H1 (cell line): ENCODE results near the gene TEX47. TPM values are rescaled to one million over a fixed set of nuclear protein-coding genes. Genes with fewer than 3 reads are reported as not detected.

Experiments used
- CTCF ChIA-PET: fragments of 300-600 bp; sonication (Branson Sonifier 250); formaldehyde crosslinking; loops from one replicate; lab custom pipeline; 2021; ENCODE audit not compliant: partially characterized antibody; lab: Charles Lee
- POLR2A ChIA-PET: fragments of 300-600 bp; sonication (Branson Sonifier 250); formaldehyde crosslinking; loops from one replicate; lab custom pipeline; 2021; ENCODE audit warnings: inconsistent platforms; ENCODE audit not compliant: partially characterized antibody; lab: Charles Lee
- DNase-seq, 2 experiments: peaks; one replicate each; pipeline versions ENCODE4 v3.0.0 to v3.0.0-alpha.2; 2010 to 2022; ENCODE audit warnings: low spot score in 2 of 2, low read depth in 1 of 2, mixed read lengths in 1 of 2
- FAIRE-seq: peaks from 2 replicates; lab custom pipeline; 2011; peaks lifted over from hg19 to GRCh38; lab: Jason Lieb, UNC
- H2AFZ ChIP-seq: 2 replicates; pipeline ENCODE4 v1.8.1; 2012; ENCODE audit warnings: low read length, inconsistent platforms
- H2AK5ac ChIP-seq: 2 replicates; pipeline ENCODE4 v1.6.1; 2013; ENCODE audit warnings: low read depth, low read length
- H2BK120ac ChIP-seq: replicated peaks from 2 replicates; pipeline ENCODE3; 2013; ENCODE audit warnings: low read depth, low read length, inconsistent platforms
- H2BK12ac ChIP-seq: 2 replicates; pipeline ENCODE4 v1.6.1; 2013; ENCODE audit warnings: low read depth, low read length
- H2BK15ac ChIP-seq: 2 replicates; pipeline ENCODE4 v1.6.1; 2013; ENCODE audit warnings: low read length
- H2BK20ac ChIP-seq: 2 replicates; pipeline ENCODE4 v1.6.1; 2013; ENCODE audit warnings: low read length
- H2BK5ac ChIP-seq: 2 replicates; pipeline ENCODE4 v1.6.1; 2013; ENCODE audit warnings: low read depth, low read length
- H3K14ac ChIP-seq: 2 replicates; pipeline ENCODE4 v1.6.1; 2013; ENCODE audit warnings: inconsistent platforms; ENCODE audit not compliant: insufficient read length
- H3K18ac ChIP-seq: 2 replicates; pipeline ENCODE4 v1.6.1; 2013; ENCODE audit warnings: low read length; ENCODE audit errors: extremely low read depth
- H3K23ac ChIP-seq: 2 replicates; pipeline ENCODE4 v1.6.1; 2013; ENCODE audit warnings: inconsistent platforms; ENCODE audit not compliant: insufficient read length
- H3K23me2 ChIP-seq: 2 replicates; pipeline ENCODE4 v1.6.1; 2013; ENCODE audit warnings: low read depth, low read length
- H3K27ac ChIP-seq: 2 replicates; pipeline ENCODE4 v1.6.1; 2011; ENCODE audit warnings: low read depth, low read length, inconsistent platforms
- H3K27me3 ChIP-seq, 4 experiments: replicated peaks in 1 of 4; 1 replicate in 1 of 4; 2 replicates in 3 of 4; pipeline versions ENCODE4 v1.6.1 to v1.8.1; 2011 to 2013; ENCODE audit warnings: low read length in 3 of 4, mild to moderate bottlenecking in 3 of 4, inconsistent platforms in 2 of 4, mixed read lengths in 2 of 4, moderate library complexity in 1 of 4; ENCODE audit not compliant: control insufficient read depth in 3 of 4, insufficient read depth in 3 of 4; ENCODE audit errors: extremely low read depth in 1 of 4
- H3K36me3 ChIP-seq, 4 experiments: 2 replicates each; pipeline versions ENCODE4 v1.6.1 to v1.8.1; 2011 to 2013; ENCODE audit warnings: mild to moderate bottlenecking in 4 of 4, low read length in 3 of 4, moderate library complexity in 2 of 4, control low read depth in 1 of 4, inconsistent platforms in 1 of 4; ENCODE audit not compliant: insufficient read depth in 4 of 4, control insufficient read depth in 2 of 4
- H3K4ac ChIP-seq: replicated peaks from 2 replicates; pipeline ENCODE3; 2013; ENCODE audit warnings: low read length, low read depth, mixed read lengths, inconsistent platforms; ENCODE audit not compliant: insufficient read length
- H3K4me1 ChIP-seq, 4 experiments: replicated peaks in 1 of 4; 1 replicate in 1 of 4; 2 replicates in 3 of 4; pipeline versions ENCODE4 v1.6.1 to v1.8.1; 2011 to 2013; ENCODE audit warnings: low read length in 3 of 4, inconsistent platforms in 2 of 4, mixed read lengths in 1 of 4; ENCODE audit not compliant: insufficient read depth in 4 of 4, control insufficient read depth in 3 of 4
- H3K4me2 ChIP-seq, 2 experiments: 2 replicates each; pipeline versions ENCODE4 v1.6.1 to v1.8.1; 2011 to 2013; ENCODE audit warnings: low read depth in 2 of 2, low read length in 2 of 2, control low read depth in 1 of 2, inconsistent platforms in 1 of 2, mild to moderate bottlenecking in 1 of 2; ENCODE audit not compliant: insufficient read depth in 1 of 2
- H3K4me3 ChIP-seq, 4 experiments: fragments of 200-600, 300-600 bp in 1 of 4; sonication (generic), shearing (Covaris generic), sonication (Bioruptor Twin) in 1 of 4; 2 replicates each; pipeline versions ENCODE4 v1.5.1 to v1.8.1; 2011 to 2016; ENCODE audit warnings: low read length in 4 of 4, low read depth in 3 of 4, control low read depth in 2 of 4, inconsistent platforms in 2 of 4, mild to moderate bottlenecking in 2 of 4, mixed read lengths in 1 of 4, moderate library complexity in 1 of 4; ENCODE audit not compliant: insufficient read depth in 2 of 4; ENCODE audit errors: extremely low read depth in 1 of 4
- H3K56ac ChIP-seq: replicated peaks from 2 replicates; pipeline ENCODE3; 2013; ENCODE audit warnings: low read depth, mild to moderate bottlenecking, mixed read lengths, low read length, inconsistent platforms; ENCODE audit not compliant: insufficient read length
- H3K79me1 ChIP-seq: 2 replicates; pipeline ENCODE4 v1.6.1; 2013; ENCODE audit warnings: low read depth, low read length, control low read depth
- H3K79me2 ChIP-seq, 2 experiments: 2 replicates each; pipeline versions ENCODE4 v1.6.1 to v1.8.1; 2012 to 2013; ENCODE audit warnings: low read length in 2 of 2, mild to moderate bottlenecking in 2 of 2, inconsistent platforms in 1 of 2; ENCODE audit not compliant: insufficient read depth in 2 of 2, control insufficient read depth in 1 of 2
- H3K9ac ChIP-seq, 4 experiments: replicated peaks in 1 of 4; 1 replicate in 1 of 4; 2 replicates in 3 of 4; pipeline versions ENCODE4 v1.6.1 to v1.8.1; 2011 to 2013; ENCODE audit warnings: low read depth in 3 of 4, low read length in 3 of 4, control low read depth in 2 of 4, mild to moderate bottlenecking in 2 of 4, moderate library complexity in 2 of 4, inconsistent platforms in 1 of 4; ENCODE audit errors: extremely low read depth in 1 of 4
- H3K9me3 ChIP-seq, 2 experiments: 2 replicates each; pipeline versions ENCODE4 v1.6.1 to v1.8.1; 2012 to 2013; ENCODE audit warnings: mild to moderate bottlenecking in 2 of 2, moderate library complexity in 2 of 2, control low read depth in 1 of 2, inconsistent platforms in 1 of 2, low read depth in 1 of 2, low read length in 1 of 2, mixed read lengths in 1 of 2; ENCODE audit not compliant: insufficient read depth in 2 of 2
- H4K20me1 ChIP-seq, 2 experiments: replicated peaks in 1 of 2; 2 replicates each; pipeline versions ENCODE3 to v1.8.1; 2011 to 2013; ENCODE audit warnings: inconsistent platforms in 2 of 2, low read length in 2 of 2, mild to moderate bottlenecking in 1 of 2; ENCODE audit not compliant: insufficient read depth in 2 of 2, control insufficient read depth in 1 of 2
- H4K5ac ChIP-seq: 2 replicates; pipeline ENCODE4 v1.6.1; 2013; ENCODE audit warnings: low read length, low read depth, mixed read lengths, inconsistent platforms; ENCODE audit not compliant: insufficient read length
- H4K8ac ChIP-seq: 2 replicates; pipeline ENCODE4 v1.8.0; 2013; ENCODE audit warnings: mild to moderate bottlenecking, moderate library complexity, low read length, inconsistent platforms; ENCODE audit not compliant: insufficient read depth; ENCODE audit errors: extremely low read depth
- H4K91ac ChIP-seq: replicated peaks from 2 replicates; pipeline ENCODE3; 2013; ENCODE audit warnings: low read length, mixed read lengths, inconsistent platforms; ENCODE audit not compliant: insufficient read length
- CTCF ChIP-seq, 3 experiments: IDR thresholded peaks; 1 replicate in 2 of 3; 2 replicates in 1 of 3; pipeline versions ENCODE4 v1.5.1 to v1.6.1; 2011; ENCODE audit warnings: low read length in 3 of 3, mild to moderate bottlenecking in 3 of 3, inconsistent platforms in 2 of 3, low read depth in 1 of 3, moderate library complexity in 1 of 3; ENCODE audit not compliant: insufficient read depth in 1 of 3; ENCODE audit errors: control extremely low read depth in 1 of 3
- KDM1A ChIP-seq: fragments of 200-600, 300-600 bp; sonication (generic); IDR thresholded peaks from 2 replicates; pipeline ENCODE4 v1.7.1; 2016; ENCODE audit warnings: mild to moderate bottlenecking, low read length, borderline replicate concordance
- RFX5 ChIP-seq: IDR thresholded peaks from 2 replicates; pipeline ENCODE4 v1.6.1; 2011; ENCODE audit warnings: low read depth, low read length, improper control_type of control experiment, borderline replicate concordance
- TAF1 ChIP-seq: IDR thresholded peaks from 2 replicates; pipeline ENCODE4 v1.6.1; 2011; ENCODE audit warnings: mild to moderate bottlenecking, low read depth, low read length
- WGBS, 2 experiments: shearing (Covaris generic) in 1 of 2; methylation state at CpG; one replicate each; pipeline versions ENCODE4 v1.1.6 to v1.1.7; 2013 to 2015; ENCODE audit warnings: low lambda C conversion rate in 2 of 2, mixed read lengths in 2 of 2, inconsistent platforms in 1 of 2, low coverage in 1 of 2, missing lambda C conversion rate in 1 of 2; ENCODE audit not compliant: insufficient replicate concordance in 2 of 2, insufficient coverage in 1 of 2, insufficient read length in 1 of 2; ENCODE audit errors: extremely low coverage in 1 of 2, missing lambda C conversion rate in 1 of 2; 5-methylcytosine and 5-hydroxymethylcytosine counted together
- polyA plus RNA-seq, 7 experiments: library from polyadenylated mRNA; depleted of rRNA in 3 of 7; stranded (reverse) in 5 of 7; unstranded in 2 of 7; fragments of >200 nt in 5 of 7; fragments of 200-250 nt in 2 of 7; gene quantifications; 1 replicate in 5 of 7; 2 replicates in 1 of 7; 4 replicates in 1 of 7; pipeline versions ENCODE4 v1.2.1 to v1.2.3, GENCODE V29; 2011 to 2013; ENCODE audit warnings: missing spikeins in 2 of 7, mixed read lengths in 2 of 7
- total RNA-seq: library from RNA; stranded (reverse); fragmentation: NEBNext Ultra II Directional; extraction: Animal tissue kit (Norgen Biotek cat#: 25700); gene quantifications from 2 replicates; pipeline ENCODE4 v1.2.1, GENCODE V29; 2021
- TF ChIP-seq, protein P1 (sequence below): IDR thresholded peaks from 2 replicates; pipeline ENCODE4 v1.6.1; 2012; ENCODE audit warnings: low read length, inconsistent platforms

Gene TEX47
- total and polyA plus RNA-seq, 2 of the 8 experiments (the other 6 are each of a cell fraction or from before 2014, with no cell fraction given) = not detected

- Histone ChIP-seq H3K4me1 (peaks cover 0 to 5% (median under 1%) of the 10 kb centered on the region in 4 experiments; a peak in 1 of 7 replicates), H3K4ac (no peak within 1 kb of the TSS), H3K27ac (no peak within 1 kb of the TSS), H2AFZ (peak within 1 kb of the TSS; percentile 66), H3K56ac (no peak within 1 kb of the TSS), H3K79me1 (no peaks in the 10 kb centered on the region), H3K4me2 (peak within 1 kb of the TSS; percentile 92 to 93), H3K18ac (no peak within 1 kb of the TSS; the same call in 1 of the 2 replicates), H3K9me3 (no peaks in the 10 kb centered on the region), H3K14ac (no peak within 1 kb of the TSS), H4K8ac (no peak within 1 kb of the TSS), H3K79me2 (no peaks in the 10 kb centered on the region), H2BK20ac (no peak within 1 kb of the TSS), H3K9ac (no peak within 1 kb of the TSS), H2BK5ac (no peak within 1 kb of the TSS), H3K4me3 (peak within 1 kb of the TSS; percentile 36 to 63 (median 48)), H4K5ac (no peak within 1 kb of the TSS), H2BK12ac (no peak within 1 kb of the TSS; the same call in 1 of the 2 replicates), H3K27me3 (peaks cover 6 to 31% (median 17%) of the 10 kb centered on the region in 4 experiments), H3K23ac (no peak within 1 kb of the TSS), H2BK15ac (no peak within 1 kb of the TSS), H2AK5ac (no peak within 1 kb of the TSS), H2BK120ac (no peak within 1 kb of the TSS), H4K91ac (no peak within 1 kb of the TSS), H3K36me3 (no peaks in the 10 kb centered on the region), H4K20me1 (no peaks in the 10 kb centered on the region), H3K23me2 (peaks cover 12% of the 10 kb centered on the region; the same call in 1 of the 2 replicates)
- DNase-seq (peak; percentile 34 to 75), FAIRE-seq (no peak)
- CTCF ChIA-PET = interaction anchor here (0.5 to 2.1 kb wide), 6 partner anchors 17 to 398 kb away, joined by 3 to 10 read pairs (median 3); no protein-coding TSS in a partner anchor
- POLR2A ChIA-PET = no interaction called here
- 10% methylated on average over 31 of the region's 74 CpGs; no CpG with 5 or more reads in 1 of the 2 experiments for WGBS, 2 experiments
- TF ChIP-seq, protein P1, sequence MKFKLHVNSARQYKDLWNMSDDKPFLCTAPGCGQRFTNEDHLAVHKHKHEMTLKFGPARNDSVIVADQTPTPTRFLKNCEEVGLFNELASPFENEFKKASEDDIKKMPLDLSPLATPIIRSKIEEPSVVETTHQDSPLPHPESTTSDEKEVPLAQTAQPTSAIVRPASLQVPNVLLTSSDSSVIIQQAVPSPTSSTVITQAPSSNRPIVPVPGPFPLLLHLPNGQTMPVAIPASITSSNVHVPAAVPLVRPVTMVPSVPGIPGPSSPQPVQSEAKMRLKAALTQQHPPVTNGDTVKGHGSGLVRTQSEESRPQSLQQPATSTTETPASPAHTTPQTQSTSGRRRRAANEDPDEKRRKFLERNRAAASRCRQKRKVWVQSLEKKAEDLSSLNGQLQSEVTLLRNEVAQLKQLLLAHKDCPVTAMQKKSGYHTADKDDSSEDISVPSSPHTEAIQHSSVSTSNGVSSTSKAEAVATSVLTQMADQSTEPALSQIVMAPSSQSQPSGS = no peak
- TF ChIP-seq KDM1A (0 out of 2 replicates have a peak, but pooled peaks have one; percentile 34), RFX5 (no peak), CTCF (IDR thresholded peaks at IDR 0.05; ENCODE audit: control extremely low read depth in 1 of 3, insufficient read depth in 1 of 3, low read depth in 1 of 3, low read length in 3 of 3) (peak in 2 of 3 experiments; percentile 5 to 45; a peak in 1 of 4 replicates), TAF1 (no peak)
Observed at GRCh38 chr7:88759230-88760135, 36.1 kb downstream of the TEX47 start, which contains the start of gene ZNF804B. TSS of gene ZNF804B (plus strand) at chr7:88759700. CDS start at chr7:88759977, 277 bp downstream.
